SIG-M5 (cell line): Measurements from ENCODE around the gene SLC16A12.
"Not testable (repeated sequence)": the region's sequence is repeated elsewhere in the genome, so short reads cannot be mapped to it uniquely, and the experiment has no call there.

Source experiments
- DNase-seq: peaks from one replicate; lab custom pipeline; 2025; lab: John Stamatoyannopoulos, UW

The SLC16A12 gene

DNA sequence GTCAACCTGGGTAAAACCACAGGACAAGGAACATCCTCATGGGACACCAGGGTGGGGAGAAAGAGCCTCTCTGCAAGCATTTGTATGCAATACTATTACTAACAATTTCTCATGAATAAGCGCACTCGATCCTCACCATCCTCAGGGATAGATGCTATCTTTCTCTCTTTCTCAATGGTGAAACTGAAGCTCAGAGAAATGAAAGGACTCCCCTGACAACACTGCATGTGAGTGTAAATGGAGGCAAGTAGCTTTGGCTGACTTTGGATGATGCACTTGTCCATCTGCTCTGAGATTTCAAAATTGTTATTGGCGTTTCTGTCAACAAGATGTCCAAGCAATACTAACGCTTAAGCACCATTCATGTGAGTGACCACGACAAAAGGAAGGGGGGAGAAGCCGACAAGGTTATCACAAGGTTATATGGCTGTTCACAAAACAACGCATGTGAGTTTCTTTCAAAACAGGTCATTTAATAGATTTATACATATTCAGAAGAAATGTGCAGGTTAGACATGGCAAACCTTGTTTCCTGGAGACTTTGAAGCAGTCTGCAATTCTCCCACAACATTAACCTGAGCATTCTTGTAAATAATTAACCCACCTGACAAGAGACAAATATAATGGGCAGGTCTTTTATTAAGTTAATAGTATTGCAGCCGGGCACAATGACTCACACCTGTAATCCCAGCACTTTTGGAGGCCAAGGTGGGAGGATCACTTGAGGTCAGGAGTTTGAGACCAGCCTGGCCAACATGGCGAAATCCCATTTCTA is 67.0 kb downstream of the SLC16A12 start:
- DNase-seq = no peak

DNA sequence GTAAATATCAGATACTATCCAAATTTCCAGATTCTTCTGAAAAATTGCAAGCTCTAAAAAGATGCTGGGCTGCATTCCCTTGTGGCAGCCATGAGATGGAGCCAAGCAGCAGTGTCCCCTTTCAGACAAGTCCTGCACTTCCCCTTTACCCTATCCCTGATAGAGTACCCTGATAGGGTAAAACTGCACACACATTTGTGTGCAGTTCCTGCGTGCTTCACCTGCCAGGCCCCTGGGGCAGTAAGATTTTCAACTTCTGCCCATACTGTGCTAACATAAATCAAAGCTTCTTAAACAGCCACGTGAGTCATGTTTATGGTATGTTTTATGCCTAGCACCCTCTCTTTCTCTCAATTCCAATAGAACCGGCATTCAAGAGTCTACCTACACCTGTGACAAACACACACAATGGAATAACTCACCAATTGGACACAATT is 68.8 kb downstream of the SLC16A12 start:
- DNase-seq = no peak

DNA sequence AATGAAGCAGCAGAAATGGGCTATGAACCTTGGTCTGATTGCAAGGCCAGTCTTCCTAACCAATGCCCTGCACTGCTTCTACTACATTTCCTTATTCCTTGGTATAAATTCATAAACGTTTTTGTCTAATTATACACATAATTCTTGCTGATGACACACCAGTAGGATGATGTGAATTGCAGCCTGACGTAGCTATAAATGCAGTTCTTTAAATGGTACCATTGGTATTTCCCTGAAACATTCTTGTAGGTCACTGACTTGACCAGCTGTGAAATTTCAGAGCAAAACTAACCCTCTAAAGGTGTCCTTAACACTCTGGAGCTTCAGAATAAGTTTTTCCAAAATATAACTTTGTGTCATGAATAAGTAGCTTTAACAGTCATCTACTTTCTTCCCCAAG is 70.2 kb downstream of the SLC16A12 start:
- no peak for DNase-seq

DNA sequence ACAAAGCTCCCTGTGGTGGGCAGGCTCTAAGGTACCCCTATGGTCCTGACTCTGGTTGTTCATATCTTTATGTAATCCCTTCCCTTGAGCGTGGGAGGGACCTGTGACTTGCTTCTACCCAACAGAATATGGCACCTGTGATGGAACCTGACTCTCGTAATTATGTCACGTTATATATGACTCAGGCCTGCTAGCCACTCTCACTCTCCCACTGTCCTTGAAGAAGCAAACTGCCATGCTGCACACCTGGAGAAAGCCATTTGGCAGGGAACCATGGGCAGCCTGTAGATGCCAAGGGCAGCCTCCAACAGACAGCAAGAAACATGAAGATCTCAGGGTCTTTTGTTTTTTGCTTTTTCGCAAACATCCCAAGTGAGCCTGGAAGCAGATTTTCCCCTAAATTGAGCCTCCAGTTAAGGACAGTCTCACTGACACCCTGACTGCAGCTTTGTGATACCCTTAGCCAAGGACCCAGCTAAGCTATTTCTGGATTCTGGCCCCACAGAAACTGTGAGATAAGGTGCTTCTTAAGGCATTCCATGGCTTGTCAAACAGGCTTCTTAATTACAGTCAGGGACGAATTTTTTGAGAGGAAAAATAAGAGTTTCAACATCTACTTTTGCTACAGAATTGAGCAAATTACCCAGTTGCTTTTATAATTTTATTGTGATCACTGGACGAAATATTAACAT is 71.4 kb downstream of the SLC16A12 start:
- DNase-seq = no peak

DNA sequence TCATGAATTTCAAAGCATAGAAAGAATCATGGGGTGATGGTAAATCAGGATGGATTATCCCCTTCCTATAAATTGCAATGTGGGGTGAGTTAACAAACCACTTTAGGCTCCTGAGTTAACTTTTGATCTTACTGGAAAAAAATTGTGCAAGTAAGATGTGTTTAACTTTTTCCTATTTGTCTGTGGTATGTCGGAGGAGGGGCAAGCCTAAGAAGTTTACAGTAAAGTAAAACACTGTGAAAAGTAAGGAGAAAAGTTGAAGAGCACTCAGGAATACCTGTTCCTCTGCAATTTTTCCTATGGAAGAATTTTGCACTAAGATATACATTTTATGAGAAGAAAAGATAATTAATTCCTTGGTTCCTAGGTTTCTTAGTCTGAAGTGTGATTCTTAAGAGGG is 76.6 kb downstream of the SLC16A12 start:
- DNase-seq = no peak

DNA sequence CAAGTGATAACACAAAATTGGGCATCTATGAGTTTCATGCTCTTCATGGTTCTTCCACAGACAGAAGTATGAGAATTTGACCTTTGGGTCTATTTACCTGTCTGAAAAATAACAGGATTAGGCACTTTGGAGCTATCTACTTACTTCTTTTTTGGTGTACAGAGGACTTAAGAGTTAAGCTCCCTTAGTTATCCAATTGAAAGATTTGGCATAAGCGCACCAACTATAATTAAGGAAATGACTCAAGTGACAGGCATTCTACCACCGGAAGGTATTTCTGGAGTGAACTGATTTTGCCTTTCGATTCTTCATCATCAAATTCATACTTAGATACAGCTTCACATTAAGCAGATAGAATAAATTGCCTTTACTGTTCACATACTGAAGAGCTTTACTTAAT is 77.1 kb downstream of the SLC16A12 start:
- no peak for DNase-seq

DNA sequence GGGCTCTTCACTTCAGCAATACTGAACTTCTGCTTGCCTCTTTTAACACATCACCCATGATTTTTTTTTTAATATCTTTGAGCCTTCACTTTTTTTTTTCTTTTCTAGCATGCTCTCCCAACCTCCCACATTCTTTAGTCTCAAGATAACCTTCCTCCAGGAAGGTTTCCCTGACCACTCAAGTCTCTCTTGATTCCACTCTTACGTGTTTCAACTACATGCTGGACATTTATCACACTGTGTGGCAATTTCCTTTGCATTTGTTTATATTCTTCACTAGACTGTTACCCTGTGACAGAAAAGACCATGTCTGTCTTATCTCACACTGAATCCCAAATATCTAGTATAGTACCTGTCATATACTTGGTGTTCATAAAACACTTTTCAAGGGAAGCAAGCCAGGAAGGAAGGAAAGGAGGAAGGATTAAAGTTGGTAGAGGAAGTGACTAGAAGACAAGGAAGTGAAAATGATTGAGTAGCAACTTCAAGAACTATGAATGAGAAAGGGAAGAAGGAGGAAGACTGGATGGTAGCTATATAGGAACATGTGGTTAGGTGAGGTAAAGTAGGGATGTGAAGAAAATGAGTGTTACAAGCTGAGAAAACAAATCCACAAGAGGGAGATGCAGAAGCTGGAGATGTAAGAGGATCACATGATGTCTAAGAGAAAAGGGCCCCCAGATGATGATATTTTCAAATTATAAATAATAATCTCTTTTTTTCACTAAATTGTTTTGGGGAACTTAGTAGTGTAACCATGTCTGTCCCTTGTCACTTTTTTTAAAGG is 80.6 kb downstream of the SLC16A12 start:
- no peak for DNase-seq

DNA sequence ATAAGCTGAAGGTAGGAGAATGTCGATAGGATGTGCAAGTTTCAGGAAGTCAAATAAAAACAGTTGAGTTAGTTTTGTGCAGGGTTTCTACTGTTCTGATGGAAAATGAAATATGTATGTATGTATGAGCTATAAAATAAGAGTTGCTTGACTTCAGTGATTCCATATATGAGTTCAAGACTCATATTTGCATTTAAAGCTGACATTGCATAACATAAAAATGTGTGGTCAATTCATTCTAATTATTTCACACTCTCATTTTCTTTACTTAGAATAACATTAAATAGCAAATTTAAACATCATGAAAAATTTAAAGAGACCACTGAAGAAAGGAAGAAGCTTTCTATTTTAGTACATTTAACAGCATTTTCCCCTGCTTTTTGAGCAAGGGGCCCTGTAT is 83.2 kb downstream of the SLC16A12 start:
- no peak for DNase-seq

DNA sequence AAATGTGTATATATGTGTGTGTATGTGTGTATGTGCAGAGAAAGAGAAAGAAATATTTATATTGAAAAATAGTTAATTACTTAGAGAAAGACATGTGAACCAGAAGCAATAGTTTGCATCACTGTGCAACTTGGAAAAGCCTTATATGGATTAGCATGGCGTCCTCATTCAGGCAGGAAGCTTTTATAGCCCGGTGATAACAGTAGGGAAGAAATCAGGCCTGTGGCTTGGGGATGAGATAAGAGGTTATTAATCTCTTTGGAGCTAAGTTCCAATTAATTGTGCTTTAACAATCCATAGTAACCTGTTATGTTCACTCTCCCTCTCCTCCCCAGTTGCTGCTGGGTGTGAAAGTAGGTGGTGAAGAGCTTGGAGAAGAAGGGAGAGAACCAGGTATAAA is 84.5 kb downstream of the SLC16A12 start:
- DNase-seq = no peak

DNA sequence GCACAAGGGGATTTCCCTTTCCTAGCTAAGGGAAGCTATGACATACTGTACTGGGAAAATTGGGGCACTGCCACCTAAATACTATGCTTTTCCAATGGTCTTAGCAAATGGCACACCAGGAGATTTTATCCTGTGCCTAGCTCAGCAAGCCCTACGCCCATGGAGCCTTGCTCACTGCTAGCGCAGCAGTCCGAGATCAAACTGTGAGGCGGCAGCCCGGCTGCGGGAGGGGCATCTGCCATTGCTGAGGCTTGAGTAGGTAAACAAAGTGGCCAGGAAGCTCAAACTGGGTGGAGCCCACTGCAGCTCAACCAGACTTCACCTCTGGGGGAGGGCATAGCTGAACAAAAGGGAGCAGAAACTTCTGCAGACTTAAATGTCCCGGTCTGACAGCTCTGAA is 90.6 kb downstream of the SLC16A12 start:
- not testable (repeated sequence) for DNase-seq

DNA sequence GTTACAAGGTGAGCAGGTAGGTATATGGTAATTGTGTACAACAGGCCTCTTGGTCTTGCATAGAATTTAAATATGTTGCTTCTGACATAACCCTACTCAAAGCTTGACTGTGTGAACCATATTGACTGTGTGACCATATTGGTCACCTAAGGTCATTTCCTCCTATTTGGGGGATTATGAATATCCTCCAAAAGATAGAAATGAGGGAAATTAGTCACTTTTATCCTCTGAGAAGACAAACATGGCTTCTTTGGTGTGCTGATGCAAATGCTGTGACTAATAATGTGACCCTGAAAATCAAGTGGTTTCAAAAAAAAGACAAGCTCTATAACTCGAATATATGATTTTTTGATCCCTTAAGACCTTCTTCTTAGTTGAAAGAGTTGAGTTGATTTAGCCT is 93.1 kb downstream of the SLC16A12 start:
- no peak for DNase-seq

DNA sequence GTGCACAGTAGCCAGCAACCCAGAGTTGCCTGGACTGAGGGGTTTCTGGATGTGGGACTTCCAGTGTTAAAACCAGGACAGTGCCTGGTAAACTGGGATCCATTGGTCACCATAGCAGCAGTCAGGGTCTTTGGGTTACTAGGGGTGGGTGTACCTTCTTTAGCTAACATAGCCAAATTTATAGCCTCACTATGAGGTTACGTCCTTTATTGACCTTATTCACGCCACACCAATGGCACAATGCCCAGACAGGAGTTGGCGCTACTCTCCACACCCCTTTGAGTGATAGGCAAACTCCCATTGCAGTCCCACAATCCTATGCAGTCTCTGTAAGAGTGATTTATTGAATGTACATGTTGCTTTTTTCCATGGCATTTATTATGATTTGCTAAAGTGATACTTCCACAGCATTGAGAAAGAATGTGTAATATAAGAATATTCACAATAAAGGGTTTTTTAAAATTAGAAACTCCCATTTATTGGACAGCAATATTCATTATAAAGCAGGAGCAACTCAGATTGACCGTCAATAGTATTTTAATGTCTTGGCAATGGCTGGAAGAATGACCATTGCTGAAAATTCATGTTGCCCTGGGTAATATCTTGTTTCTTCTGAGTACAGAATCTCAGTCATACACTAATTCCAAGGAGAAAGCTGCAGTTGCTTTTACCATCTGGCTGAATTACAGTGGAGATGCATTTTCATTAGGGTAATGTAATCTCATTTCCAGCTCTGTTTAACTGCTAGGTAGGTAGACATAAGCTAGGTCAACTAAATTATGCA is 95.0 kb downstream of the SLC16A12 start:
- no peak for DNase-seq

DNA sequence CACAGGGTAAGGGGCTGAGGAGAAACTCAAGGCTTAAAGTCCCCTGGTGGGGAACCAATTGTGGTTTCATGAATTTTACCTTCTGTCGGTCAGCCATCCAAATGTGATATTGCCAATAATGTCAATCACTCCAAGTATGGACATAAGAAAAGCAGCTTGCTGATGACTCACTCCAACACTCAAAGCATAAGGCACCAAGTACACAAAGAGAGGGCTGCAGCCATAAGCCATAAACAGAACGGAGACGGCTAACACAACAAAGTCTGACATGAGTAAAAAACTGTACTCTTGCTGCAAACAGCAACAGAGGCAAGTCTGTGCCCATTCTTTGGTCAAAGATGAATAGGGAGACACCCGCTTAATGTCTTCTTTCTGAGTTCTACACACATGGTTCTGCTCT is 96.9 kb downstream of the SLC16A12 start:
- DNase-seq = no peak

DNA sequence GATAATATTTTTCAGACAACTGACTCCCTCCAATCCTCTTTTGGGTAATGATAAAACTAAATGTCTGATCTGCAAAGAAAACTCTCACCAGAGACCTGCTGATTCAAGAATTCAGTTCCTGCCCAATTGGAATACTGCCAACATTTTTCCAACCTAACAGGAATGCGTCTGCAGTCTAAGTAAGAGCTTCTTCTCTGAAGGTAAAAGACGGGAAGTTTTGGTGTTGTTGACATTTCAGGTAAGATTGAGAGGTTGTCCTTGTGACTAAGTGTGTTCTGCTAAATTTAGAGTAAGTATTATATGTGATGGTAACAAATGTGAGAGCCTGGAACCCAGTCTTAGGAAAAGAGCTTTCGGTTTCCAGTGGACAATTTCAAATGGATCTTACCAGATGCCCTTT is 103.4 kb downstream of the SLC16A12 start:
- no peak for DNase-seq

DNA sequence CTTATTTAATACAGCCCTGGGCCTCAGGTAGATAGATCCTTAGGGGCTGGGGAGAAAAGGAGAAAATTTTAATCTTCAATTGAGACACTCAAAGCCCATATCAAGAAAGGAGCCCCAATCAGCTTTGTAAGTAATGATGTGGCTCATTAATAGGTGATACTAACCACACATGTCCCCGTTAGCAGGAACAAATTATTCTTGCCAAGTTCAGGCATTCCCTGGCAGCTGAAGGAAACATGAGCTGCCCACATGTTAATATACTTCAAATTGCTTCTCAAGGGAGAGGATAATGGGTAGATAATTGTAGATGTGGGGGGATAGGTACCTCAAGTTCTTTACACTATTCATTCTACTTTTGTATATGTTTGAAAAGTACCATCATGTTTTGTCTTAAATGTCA is 106.5 kb downstream of the SLC16A12 start:
- DNase-seq = no peak

DNA sequence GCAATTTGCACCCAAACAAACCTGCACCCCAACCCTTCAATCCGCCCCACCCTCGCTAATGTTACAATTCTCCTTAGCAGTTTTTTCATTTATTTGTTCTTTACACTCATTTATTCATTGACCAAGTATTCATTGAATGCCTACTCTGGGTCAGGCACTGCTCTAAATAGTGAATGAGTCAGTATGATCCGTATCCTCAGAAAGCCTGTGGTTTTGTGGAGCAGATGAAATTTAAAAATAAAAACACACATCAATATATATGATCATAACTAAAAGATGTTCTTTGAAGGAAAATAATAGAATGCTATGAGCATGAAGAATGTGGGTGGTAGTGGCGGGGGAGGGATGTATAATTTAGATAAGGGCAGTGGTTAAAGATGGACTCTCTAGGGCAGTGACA is 107.8 kb downstream of the SLC16A12 start:
- no peak for DNase-seq

DNA sequence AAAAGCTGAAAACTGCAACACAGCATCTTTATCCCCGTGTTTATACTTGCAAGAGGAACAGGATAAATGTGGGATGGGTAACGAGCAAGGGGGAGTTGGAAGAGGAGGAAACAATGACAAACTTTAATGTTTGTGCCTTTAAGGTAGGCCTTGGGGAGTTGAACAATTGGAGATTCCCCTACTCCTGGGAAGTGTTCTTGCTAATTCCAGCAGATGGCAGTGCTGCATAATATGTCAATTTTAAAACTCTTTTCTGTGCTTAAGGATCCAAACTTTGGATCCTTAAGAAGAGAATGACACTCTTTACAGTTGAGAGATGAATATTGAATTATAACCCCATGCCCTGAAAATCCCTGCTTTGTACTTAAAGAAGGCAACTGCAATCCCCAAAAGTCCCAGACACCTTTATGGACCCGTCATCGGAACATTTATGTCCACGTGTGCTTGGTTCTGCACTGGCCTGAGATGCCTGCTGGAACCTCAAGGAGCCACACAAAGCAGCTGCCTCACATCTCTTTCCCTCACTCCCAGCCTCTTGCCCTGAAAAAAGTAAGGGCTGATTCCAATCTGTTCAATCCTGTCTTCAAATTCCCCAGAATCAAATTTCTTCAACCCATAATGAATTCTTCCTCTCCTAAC is 109.0 kb downstream of the SLC16A12 start:
- no peak for DNase-seq

DNA sequence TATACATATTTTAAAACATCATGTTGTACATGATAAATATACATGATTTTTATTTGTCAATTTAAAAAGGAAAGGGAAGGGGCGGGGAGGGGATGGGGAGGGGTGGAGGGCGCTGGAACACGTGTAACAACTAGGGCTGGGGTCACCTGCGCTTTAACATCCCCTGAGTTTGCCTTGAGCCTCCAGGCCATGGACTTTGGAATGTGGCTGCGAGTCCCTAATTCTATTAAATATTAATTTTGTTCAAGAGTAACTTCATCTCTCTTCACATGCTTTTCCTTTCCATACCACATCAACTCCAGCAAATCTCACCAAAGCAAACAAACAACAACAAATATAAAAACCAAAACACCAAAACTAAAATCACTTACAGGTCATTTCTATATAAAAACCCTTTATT is 110.4 kb downstream of the SLC16A12 start:
- no peak for DNase-seq

DNA sequence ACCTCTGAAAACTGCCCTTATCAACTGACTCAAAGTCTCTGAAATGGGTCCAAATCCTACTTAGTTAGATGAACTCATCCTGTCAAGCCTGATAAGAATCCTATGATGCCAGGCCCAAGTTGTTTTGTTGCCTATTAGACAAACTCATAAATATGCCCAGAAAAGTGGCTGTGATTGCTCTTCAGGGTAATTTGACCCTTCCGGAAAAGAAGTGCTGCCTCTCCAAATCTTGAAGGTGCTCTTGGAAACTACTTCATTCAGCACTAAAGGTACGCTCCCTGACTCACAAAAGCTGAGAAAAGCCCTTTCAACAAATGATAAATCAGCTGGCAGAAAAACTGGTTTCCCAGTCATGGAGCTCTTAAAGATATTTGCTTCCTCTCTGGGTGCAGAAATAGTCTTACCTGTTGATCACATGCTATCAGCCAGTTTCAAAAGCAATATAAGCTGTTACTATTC is 114.3 kb downstream of the SLC16A12 start:
- no peak for DNase-seq

DNA sequence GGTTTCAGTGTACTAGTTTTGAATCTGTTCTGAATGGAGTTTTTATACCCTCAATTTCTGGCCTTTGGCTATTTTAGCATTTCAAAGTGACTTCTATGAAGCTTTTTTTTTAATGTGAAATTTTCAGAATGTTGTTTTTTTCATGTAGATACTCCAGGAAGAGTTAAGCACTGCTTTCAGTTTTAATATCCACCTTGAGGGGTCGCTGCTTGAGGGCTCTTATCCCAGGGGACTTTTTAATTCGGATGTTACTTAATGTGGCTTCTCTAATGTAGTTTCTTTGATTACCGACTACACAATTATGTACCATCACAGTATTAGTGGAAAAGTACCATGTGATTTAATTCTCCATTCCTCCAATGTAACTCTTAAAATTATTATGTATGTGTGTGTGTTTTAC is 115.8 kb downstream of the SLC16A12 start:
- DNase-seq = no peak

DNA sequence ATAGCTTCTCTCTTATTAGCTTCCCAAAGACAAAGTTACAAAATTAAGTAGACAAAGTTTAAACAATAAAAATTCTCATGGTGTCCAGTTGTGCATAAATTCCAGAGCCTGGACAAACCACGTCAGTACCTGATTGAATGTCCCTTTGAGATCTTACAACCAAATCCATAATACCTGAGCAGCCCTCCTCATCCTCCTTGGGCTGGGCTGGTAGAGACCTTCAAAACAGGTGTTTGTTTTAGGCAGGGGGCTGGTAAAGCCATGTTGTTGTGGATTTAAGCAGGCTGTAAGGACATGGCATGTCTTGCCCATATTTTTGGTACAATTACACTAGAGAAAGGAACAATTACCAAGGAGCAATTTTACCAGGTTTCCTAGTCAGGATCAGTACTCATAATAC is 118.9 kb downstream of the SLC16A12 start:
- no peak for DNase-seq
